ENCODE data around the gene PATJ. TPM values are rescaled to one million over a fixed set of nuclear protein-coding genes. Genes with fewer than 3 reads are reported as not detected.

Gene PATJ
- total and polyA plus RNA-seq, 10 donors = 2.3 to 32.2 (median 17.7) TPM

- no peaks in the 10 kb centered on the region for H3K27me3 ChIP-seq (replicated peaks in 1 of 7)
- peaks cover 0 to 19% (median 0%) of the 10 kb centered on the region in 6 donors for H3K36me3 ChIP-seq
- no peak for DNase-seq
- H3K4me3 ChIP-seq = no peak overlapping the region
- TF ChIP-seq POLR2AphosphoS5 (IDR thresholded peaks at IDR 0.05) = no peak
- no peak for TF ChIP-seq POLR2A (IDR thresholded peaks at IDR 0.05)
- TF ChIP-seq CTCF (IDR thresholded peaks at IDR 0.05 in 8 of 11, conservative IDR thresholded peaks at IDR 0.05 in 3 of 11) = no peak
- H3K4me1 ChIP-seq = no peaks in the 10 kb centered on the region
- intact Hi-C loops (cut with DNase I; ENCODE audit: low total_unique reads) = no loop called here
- WGBS, 5 donors = 88 to 98% (median 93%) methylated on average over 3 of the region's 3 CpGs
- H3K27ac ChIP-seq = no peak overlapping the region
- no peaks in the 10 kb centered on the region for H3K9me3 ChIP-seq
These were observed 254.8 kb downstream of the PATJ start for GRCh38 chr1:61997123-61997522.

DNA sequence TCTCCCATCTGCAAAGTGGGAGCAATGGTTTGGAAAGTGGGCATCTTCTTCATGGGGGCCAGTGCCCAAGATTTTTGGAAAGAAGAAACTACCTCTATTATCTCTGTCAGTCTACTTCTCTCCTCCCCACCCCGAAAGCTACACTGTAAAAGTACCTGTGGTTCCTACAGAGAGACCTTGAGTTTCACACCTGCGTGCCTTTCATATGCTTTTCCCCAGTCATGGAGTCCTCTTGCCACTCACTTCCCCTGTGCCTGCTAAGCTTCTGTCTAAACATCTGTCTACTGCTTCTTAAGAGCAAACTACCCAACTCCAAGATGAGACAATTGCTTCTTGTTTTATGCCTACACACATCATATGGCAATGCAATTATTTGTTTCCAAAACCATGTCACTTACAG lies 261.5 kb downstream of the PATJ start:
- WGBS, 5 donors = 85 to 95% (median 90%) methylated on average over 2 of the region's 2 CpGs
- DNase-seq = no peak

DNA sequence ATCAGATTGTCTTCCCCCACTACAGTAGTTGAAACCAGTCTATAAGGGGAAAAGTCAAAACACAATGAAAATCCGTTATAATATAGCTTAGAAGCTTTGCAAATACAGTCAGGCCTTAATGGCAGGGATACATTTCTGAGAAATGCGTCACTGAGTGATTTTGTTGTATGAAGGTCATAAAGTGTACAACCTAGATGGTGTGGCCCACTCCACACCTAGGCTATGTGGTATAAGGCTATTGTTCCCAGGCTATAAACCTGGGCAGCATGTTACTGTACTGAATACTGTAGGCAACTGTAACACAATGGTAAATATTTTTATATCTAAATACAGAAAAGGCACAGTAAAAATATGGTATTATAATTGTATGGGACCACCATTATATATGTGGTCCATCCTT lies 264.4 kb downstream of the PATJ start:
- Histone ChIP-seq H3K9me3 (no peaks in the 10 kb centered on the region), H3K4me1 (no peaks in the 10 kb centered on the region), H3K27me3 (replicated peaks in 1 of 7) (no peaks in the 10 kb centered on the region), H3K36me3 (peaks cover 0 to 10% (median 0%) of the 10 kb centered on the region in 6 donors), H3K27ac (no peak overlapping the region), H3K4me3 (no peak overlapping the region)
- TF ChIP-seq POLR2AphosphoS5 (IDR thresholded peaks at IDR 0.05) (no peak), POLR2A (IDR thresholded peaks at IDR 0.05) (no peak), CTCF (IDR thresholded peaks at IDR 0.05 in 8 of 11, conservative IDR thresholded peaks at IDR 0.05 in 3 of 11) (no peak)
- intact Hi-C loops (cut with DNase I; ENCODE audit: low total_unique reads) = no loop called here
- DNase-seq = no peak
- 71 to 98% (median 88%) methylated on average over 2 of the region's 2 CpGs for WGBS, 5 donors

More for the DNA sequence above, 261.5 kb downstream of the PATJ start:
- TF ChIP-seq POLR2AphosphoS5 (IDR thresholded peaks at IDR 0.05) (no peak), POLR2A (IDR thresholded peaks at IDR 0.05) (no peak), CTCF (IDR thresholded peaks at IDR 0.05 in 8 of 11, conservative IDR thresholded peaks at IDR 0.05 in 3 of 11) (no peak)
- Histone ChIP-seq H3K27ac (no peak overlapping the region), H3K9me3 (no peaks in the 10 kb centered on the region), H3K4me3 (no peak overlapping the region), H3K36me3 (peaks cover 0 to 10% (median 0%) of the 10 kb centered on the region in 6 donors), H3K4me1 (no peaks in the 10 kb centered on the region), H3K27me3 (replicated peaks in 1 of 7) (no peaks in the 10 kb centered on the region)
- intact Hi-C loops (cut with DNase I; ENCODE audit: low total_unique reads) = no loop called here

DNA sequence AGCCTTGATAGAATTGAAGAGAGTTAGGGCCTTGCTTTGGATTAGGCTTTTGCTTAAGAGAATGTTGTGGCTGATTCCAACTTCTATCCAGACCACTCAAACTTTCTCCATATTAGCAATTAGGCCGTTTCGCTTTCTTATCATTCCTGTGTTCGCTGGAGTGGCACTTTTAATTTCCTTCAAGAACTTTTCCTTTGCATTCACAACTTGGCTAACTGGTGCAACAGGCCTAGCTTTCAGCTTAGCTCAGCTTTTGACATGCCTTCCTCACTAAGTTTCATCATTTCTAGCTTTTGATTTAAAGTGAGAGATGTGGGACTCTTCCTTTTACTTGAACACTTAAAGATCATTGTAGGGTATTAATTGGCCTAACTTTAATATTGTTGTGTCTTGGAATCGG lies 268.7 kb downstream of the PATJ start:
- DNase-seq = no peak
- no peaks in the 10 kb centered on the region for H3K27me3 ChIP-seq (replicated peaks in 1 of 7)
- H3K4me1 ChIP-seq = no peaks in the 10 kb centered on the region
- intact Hi-C loops (cut with DNase I; ENCODE audit: low total_unique reads) = no loop called here
- H3K27ac ChIP-seq = no peak overlapping the region
- no peak overlapping the region for H3K4me3 ChIP-seq
- H3K9me3 ChIP-seq = no peaks in the 10 kb centered on the region
- TF ChIP-seq POLR2A (IDR thresholded peaks at IDR 0.05) (no peak), CTCF (IDR thresholded peaks at IDR 0.05 in 8 of 11, conservative IDR thresholded peaks at IDR 0.05 in 3 of 11) (no peak), POLR2AphosphoS5 (IDR thresholded peaks at IDR 0.05) (no peak)
- WGBS, 5 donors = 70 to 95% (median 90%) methylated on average over 4 of the region's 4 CpGs
- H3K36me3 ChIP-seq = peaks cover 0 to 10% (median 0%) of the 10 kb centered on the region in 6 donors
